Uterus (tissue), 2 donors: Measurements from ENCODE around the gene MBTPS1.

Source experiments
- POLR2A ChIP-seq, 2 donors: fragments of 450-650 bp; IDR thresholded peaks; one replicate each; pipeline ENCODE4 v1.6.1; 2016; ENCODE audit warnings: antibody characterized with exemption in 2 of 2, mild to moderate bottlenecking in 1 of 2, moderate library complexity in 1 of 2
- TF ChIP-seq, protein P1 (sequence below), 4 experiments: fragments of 200-600 bp in 2 of 4; fragments of 450-650 bp in 2 of 4; sonication (generic) in 2 of 4; IDR thresholded peaks; one replicate each; pipeline ENCODE4 v1.5.1; 2016 to 2019; ENCODE audit warnings: antibody characterized with exemption in 4 of 4, mild to moderate bottlenecking in 2 of 4, moderate library complexity in 1 of 4

DNA sequence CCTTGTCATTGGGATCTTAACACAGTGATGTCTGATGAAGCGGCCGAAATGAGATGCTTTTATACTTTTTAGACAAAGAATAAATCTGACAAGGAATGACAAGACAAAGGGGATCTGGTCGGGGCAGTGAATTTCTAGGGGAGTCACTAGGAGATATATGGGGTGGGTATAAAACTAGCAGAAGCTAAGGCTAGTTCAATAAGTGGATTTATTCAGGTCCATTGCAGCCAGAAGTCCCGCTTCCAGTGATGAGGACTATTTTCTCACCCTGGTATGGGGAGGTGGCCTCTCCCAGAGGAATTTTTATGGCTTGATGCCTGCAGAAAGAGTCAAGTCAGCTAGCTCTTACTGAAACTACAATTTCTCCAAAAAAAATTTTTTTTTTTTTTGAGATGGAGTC, 98.0 kb downstream of the MBTPS1 start:
- TF ChIP-seq, protein P1, sequence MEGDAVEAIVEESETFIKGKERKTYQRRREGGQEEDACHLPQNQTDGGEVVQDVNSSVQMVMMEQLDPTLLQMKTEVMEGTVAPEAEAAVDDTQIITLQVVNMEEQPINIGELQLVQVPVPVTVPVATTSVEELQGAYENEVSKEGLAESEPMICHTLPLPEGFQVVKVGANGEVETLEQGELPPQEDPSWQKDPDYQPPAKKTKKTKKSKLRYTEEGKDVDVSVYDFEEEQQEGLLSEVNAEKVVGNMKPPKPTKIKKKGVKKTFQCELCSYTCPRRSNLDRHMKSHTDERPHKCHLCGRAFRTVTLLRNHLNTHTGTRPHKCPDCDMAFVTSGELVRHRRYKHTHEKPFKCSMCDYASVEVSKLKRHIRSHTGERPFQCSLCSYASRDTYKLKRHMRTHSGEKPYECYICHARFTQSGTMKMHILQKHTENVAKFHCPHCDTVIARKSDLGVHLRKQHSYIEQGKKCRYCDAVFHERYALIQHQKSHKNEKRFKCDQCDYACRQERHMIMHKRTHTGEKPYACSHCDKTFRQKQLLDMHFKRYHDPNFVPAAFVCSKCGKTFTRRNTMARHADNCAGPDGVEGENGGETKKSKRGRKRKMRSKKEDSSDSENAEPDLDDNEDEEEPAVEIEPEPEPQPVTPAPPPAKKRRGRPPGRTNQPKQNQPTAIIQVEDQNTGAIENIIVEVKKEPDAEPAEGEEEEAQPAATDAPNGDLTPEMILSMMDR (IDR thresholded peaks at IDR 0.05): no peak
- TF ChIP-seq POLR2A (IDR thresholded peaks at IDR 0.05): no peak
